NCI-H1092 treated with DMSO at 0.1 percent for 48 hours (cell line): Measurements from ENCODE around the gene XRCC5.
"Not testable (repeated sequence)": the region's sequence is repeated elsewhere in the genome, so short reads cannot be mapped to it uniquely, and the experiment has no call there.

Experiments
- DNase-seq: peaks from one replicate; lab custom pipeline; 2025; lab: John Stamatoyannopoulos, UW

The XRCC5 gene

DNA sequence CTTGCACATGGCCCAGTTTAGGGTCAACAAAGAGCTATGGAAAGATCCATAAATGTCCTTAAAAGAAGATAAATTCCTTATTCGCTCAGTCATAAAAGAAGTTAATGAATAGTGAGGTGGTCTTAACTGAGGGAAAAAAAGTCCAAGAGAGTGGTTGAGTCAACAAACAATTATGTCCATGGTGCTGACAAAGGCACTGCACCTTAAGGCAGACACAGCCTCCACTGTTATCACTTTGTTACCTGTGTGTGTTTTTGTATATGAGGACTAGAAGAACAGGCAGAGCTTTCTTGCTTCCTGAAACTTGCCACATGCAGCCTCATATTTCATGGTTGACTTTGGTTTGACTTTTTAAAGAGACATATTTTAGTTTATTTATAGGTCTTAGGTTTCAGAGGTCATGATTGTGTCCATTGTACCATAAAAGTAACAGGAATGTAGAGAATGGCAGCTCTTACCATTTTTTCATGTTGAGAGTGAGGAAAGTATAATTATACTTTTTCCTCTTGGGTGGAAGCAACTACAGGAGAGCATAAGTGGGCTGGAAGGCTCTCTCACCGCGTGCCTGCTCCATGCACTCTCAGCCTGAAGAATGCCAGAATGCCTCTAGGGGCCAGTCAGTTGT is 93.6 kb downstream of the XRCC5 start:
- no peak for DNase-seq

DNA sequence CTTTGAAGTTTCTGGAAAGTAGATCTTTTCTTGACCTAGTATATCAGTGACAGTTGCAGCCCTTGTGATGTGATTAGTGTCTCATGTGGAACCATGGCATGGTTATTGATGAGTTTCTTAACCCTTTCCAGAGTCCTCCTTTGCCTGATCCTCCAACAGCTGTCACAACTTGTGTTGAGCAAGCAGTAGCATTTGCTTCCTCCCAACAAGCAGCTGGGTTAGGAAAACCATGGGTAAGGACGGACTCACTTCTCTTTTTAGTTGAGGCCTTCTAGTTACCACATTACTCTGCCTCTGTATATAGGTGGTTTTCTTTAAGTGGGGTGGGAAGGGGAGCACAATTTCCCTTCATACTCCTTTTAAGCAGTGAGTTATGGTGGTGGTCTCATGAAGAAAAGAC is 96.3 kb downstream of the XRCC5 start:
- no peak for DNase-seq

DNA sequence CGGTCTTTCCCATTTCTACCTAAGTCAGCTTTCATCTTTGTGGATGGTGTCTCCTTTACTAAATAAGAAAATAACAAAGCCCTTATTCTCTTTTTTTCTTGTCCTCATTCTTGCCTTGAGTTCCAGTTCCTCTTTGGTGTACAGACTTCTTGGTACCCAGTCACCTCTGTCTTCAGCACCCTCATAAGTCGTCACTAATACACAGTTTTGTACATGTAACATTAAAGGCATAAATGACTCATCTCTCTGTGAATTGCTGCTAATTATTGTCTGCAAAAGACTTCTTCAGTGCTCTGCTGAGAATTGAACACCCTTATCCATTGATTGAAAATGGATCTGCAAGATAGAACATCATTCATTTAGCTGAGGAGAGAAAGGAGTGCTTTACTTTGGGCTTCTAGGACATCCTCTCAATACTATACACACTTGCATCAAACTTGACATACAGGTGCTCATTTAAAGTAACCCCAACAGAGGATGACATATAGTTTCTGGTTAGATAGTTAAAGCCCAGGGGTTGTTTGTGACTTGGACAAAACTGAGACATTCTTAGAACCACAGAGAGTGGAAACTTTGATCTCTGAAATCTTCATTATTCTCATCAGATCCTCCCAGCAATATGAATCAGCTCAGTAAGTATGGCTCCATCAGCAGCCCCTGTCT is 97.0 kb downstream of the XRCC5 start:
- no peak for DNase-seq

DNA sequence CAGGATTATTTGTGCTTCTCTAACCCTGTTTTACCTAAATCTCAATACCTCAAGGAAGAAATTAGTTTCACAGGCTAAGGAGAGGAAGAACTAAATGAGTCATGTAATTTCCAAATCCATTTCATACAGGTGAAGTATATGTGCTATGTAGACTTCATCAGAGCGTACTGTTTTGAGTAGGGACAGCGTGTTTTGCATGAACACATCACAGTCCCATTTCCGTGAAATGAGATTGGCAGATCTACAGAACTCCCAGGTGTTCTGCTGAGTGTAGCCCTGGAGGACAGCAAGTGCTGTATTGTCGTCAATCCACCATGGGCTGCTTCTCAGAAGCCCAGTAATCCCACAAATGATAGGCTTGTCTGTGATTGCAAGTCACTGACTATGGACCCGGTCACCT is 97.7 kb downstream of the XRCC5 start:
- DNase-seq: no peak

DNA sequence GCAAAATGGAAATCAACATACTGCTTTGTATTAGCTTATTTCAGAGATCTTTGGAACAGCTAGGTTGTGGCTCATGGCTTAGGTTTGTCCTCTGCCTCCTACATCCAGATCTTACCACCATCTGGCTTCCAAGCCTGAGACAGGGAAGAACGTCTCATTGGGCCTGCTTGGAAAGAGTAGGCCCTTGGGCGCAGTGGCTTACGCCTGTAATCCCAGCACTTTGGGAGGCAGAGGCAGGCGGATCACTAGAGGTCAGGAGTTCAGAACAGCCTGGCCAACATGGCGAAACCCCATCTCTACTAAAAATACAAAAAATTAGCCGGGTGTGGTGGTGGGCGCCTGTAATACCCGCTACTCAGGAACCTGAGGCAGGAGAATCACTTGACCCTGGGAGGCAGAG is 99.5 kb downstream of the XRCC5 start:
- not testable (repeated sequence) for DNase-seq

DNA sequence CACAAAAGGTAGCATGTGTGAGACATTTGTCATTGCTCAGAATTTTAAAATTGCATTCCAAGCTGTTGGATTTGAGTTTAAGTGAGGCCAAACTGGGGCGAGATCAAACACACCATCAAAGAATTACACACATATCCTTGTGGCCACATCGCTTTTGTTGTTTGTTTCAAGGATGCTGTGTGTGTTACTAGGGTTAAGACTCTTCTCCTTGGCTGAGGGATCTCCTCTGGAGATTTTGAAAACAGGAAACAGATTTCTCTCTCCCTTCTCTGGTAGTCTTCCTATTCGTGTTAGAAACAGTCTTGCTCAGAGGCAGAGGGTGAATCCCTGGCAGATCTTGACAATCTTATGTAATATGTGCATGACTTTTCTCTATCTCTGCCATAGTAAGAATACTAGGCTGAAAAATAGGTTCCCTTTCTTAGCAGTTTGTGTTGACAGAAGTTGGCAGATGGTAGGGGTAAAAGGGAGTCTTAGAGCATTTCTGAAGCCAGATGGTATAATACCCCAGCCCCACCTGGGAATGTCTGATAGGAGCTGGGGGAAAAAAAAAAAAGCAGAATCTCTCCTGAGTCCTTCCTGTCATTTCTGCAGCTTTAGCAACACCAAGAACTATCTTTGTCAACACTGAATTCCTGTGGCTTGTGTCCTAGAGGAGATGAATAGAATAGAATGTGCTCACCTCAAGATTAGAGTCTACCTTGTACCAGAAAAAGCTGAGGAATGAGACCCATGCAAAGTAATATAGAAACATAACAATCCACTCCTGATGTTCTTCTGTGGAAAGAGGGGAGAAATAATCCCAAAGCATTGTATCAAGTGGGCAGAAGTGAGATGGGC is 101.8 kb downstream of the XRCC5 start:
- DNase-seq: no peak

DNA sequence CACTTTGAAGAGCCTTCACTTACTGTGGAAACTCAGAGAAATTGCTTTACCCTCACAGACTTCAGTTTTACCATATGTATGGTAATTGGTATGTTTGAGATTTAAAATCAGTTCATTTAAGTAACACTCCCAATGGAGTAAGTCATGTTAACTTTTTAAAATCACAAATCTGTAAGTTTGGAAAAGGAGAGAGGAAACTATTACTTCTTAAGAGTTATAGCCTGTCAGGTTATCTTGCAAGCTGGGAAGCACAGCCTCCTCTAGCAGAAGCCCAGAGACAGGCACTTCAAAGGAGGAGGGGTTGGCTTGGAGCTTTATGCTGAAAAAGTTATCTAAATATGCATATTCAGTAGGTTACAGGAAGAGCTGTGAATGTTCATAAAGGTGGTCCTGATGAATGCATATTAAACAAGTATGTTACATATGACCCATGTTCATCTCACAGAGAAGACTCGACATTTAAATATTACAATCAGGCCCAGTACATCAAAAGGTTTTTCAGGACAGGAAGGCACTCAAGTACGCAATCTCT is 102.5 kb downstream of the XRCC5 start:
- DNase-seq: no peak

DNA sequence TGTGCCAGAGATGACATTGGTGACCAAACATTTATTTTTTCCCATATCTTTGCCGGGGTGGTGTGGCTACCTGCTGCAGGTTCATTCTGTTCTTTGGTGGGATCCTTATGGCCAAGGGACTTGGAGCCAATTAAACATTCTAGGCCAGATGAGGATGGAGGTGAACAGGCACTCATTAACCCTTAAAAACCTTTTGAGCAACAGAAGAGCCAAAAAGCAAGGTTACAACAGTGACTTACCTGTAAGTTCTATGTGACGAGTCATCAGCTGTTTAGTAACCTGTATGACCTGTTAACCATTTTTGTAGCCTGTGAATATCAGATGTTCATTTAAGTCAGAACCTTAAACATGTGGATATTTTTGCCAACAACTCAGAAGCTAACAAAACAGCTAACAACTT is 105.6 kb downstream of the XRCC5 start:
- no peak for DNase-seq

DNA sequence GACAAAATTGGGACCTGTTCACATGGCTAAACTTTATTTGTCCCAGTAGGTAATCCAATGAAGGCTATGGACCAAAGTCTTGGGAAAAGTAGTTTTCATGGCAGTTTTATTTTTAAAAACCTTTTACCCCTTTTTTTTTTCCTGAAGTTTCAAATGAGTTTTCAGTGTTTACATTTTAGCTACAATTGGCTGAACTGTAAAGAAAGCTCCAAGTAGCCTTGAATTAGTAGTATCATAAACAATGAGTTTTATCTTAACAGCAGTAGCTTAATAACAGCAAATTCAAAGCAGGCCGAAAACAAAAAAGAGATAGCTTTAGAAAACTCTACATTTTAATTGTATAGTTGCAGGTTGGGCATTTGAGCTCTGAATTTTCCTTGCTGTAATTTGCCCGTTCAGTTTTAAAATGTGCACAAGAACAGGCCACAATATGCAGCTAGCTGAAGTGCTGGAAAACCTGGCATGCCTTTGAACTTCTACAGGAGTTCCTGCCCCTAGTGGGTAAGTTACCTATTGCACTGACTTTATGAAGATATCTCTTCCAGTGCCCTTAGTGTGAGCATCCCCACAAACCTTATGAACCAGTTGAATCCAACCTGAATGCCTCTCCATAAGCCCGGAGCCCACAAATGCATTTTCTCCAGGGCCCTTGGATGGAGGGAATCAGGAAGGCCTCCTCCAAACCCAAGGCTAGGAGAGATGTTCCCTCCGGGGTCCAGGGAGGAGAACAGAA is 106.7 kb downstream of the XRCC5 start:
- no peak for DNase-seq

DNA sequence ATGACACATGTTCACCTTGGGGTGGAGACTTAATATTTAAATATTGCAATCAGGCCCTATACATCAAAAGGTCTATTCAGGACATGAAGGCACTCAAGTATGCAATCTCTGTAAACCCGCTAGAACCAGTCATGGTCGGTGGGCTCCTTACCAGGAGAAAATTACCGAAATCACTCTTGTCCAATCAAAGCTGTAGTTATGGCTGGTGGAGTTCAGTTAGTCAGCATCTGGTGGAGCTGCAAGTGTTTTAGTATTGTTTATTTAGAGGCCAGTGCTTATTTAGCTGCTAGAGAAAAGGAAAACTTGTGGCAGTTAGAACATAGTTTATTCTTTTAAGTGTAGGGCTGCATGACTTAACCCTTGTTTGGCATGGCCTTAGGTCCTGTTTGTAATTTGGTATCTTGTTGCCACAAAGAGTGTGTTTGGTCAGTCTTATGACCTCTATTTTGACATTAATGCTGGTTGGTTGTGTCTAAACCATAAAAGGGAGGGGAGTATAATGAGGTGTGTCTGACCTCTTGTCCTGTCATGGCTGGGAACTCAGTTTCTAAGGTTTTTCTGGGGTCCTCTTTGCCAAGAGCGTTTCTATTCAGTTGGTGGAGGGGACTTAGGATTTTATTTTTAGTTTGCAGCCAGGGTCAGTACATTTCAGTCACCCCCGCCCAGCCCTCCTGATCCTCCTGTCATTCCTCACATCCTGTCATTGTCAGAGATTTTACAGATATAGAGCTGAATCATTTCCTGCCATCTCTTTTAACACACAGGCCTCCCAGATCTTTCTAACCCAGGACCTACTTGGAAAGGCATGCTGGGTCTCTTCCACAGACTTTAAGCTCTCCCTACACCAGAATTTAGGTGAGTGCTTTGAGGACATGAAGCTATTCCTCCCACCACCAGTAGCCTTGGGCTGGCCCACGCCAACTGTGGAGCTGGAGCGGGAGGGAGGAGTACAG is 108.1 kb downstream of the XRCC5 start:
- DNase-seq: no peak

DNA sequence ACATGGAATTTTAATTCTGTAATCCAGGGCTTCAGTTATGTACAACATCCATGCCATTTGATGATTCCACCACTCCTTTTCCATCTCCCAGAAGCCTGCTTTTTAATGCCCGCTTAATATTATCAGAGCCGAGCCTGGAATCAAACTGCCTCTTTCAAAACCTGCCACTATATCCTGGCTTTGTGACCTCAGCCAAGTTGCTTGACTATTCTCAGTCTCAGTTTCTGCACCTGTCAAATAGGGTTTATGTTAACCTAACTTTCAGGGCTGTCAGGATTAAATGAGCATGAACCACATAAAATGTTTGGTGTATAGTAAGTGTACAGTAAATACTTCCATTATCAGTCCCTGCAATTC is 108.7 kb downstream of the XRCC5 start:
- no peak for DNase-seq

DNA sequence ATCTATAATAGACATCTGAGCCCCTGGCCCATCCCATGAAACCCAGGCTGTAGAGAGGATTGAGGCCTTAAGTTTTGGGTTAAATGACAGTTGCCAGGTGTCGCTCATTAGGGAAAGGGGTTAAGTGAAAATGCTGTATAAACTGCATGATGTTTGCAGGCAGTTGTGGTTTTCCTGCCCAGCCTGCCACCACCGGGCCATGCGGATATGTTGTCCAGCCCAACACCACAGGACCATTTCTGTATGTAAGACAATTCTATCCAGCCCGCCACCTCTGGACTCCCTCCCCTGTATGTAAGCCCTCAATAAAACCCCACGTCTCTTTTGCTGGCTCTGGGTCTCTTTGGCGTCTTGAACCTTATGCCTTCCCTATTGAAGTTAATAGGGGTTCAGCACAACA is 110.7 kb downstream of the XRCC5 start:
- no peak for DNase-seq

DNA sequence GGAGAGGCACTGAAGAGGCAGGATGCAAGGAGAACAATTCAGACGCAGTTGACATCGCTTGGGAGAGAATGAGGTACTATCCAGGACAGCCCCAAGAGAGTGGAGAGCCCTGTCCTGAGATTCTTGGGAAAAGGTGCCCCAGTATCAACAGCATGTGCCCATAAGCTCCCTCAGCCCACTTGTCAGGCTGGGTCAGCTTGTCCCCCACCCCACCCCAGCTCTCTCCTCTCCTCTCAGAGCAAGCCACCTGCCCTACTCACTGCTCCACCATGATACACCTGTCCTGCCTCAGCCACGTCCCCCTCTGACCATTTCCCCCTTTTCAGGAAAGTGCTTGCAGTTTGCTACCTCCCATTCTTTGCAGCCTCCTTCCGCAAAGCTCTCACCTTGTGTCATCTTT is 111.8 kb downstream of the XRCC5 start:
- no peak for DNase-seq

DNA sequence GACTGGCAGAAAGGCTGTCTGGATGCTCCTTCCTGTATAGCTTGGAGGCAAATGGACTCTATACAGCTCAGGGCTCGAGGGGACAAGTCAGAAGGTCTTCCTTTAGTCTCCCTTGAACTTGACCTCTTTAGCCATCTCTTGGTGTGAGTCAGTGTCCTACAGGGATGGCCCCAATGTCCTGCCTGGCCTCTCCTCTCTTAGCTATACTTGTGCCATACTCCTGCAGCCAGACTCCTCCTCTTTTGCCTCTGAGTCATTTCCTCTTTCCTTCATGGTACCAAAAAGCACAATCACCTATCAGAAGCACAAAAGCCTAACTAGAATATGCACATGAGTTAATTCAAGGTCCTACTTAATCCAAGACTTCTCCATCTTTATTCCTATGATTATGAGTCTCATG is 112.7 kb downstream of the XRCC5 start:
- no peak for DNase-seq

DNA sequence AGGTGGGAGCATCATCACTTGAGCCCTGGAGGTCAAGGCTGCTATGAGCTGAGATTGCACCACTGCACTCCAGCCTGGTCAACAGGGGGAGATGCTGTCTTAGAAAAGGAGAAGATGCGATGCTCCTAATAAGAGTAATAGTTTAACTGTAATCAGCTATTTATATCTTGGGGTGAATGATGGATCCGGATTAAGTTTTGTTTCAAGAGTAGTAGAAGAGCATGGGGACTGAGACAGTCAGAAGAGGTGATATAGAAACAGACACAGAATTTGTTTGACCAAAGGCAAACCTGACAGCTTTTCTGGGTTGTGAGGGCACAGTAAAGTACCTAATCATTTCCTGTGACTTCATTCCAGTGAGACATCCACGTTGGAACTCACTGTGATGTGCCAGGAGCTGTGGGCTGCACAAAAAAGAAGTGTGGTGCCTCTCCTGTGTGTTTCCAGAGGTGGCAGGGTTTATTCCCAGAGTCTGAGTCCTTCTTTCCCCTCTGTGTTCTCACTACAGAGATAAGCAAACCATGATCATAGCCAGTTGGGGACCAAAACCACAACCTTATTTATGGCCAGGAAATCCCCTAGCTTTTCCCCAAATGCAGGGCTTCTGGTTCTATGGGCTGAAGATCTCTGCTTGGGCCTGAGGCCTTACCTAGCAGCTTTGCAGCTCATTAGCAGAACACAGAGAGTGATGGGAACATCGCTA is 113.7 kb downstream of the XRCC5 start:
- no peak for DNase-seq

DNA sequence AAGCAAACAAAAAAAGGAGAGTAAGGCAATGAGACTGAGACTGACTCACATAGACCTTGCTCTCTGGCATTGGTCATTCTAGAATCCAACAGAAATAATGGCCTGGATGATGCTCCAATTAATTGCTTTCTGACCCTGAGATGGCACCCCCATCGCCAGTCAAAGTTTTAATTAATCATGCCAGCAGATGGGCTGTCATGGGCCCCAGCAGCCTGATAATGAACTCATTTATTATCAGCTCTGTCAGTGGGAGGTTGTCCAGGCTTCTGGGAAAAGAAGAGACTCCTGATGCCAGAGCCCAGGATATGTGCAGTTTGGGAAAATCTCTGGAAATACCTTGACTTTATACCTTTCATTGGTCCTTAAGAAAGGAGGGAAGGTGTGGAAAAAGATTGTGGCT is 115.2 kb downstream of the XRCC5 start:
- no peak for DNase-seq

DNA sequence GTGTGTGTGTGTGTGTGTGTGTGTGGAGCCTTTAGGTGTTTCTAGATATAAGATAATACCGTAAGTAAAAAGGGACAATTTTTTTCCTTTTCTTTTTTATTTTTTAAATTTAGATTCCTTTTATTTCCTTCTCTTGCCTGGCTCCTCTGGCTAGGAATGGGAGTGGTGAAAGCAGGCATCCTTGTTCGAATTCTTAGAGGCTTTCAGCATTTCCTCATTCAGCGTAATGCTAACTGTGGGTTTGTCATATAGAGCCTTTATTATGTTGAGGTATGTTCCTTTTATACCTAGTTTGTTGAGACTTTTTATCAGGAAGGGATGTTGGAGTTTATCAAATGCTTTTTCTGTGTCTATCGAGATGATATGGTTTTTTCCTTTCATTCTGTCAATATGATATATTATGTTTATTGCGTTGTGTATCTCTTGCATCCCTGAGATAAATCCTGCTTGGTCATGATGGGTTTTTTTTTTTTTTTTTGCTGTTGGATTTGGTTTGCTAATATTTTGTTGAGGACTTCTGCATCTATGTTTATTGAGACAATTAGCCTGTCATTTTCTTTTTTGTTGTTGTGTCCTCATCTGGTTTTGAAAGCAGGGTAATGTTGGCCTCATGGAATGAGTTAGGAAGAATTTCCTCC is 120.2 kb downstream of the XRCC5 start:
- DNase-seq: no peak

DNA sequence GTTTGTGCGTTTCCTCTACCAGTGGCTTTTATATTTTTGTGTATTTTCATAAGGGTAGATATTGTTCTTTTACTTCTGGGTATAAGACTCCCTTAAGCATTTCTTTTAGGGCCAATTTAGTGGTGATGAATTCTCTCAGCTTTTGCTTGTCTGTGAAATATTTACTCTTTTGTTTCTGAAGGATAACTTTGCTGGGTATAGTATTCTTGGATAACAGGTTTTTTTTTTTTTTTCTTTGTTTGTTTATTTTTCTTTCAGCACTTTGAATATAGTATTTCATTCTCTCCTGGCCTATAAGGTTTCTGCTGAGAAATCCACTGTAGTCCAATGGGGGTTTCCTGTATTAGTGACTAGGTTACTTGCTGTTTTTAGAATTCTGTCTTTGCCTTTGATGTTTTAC is 122.7 kb downstream of the XRCC5 start:
- DNase-seq: no peak

DNA sequence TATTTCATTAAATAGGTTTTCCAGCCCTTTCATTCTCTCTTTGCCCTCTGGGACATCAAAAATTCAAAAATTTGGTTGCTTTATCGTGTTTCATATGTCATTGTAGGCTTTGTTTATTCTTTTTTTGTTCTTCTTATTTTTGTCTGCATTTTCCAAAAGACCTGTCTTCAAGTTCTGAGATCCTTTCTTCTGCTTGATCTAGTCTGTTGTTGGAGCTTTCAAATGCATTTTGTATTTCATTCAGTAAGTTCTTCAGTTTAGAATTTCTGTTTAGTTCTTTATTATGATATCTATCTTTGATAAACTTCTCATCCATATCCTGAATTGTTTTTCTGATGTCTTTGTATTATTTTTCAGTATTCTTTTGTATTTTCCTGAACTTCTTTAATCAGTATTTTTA is 123.6 kb downstream of the XRCC5 start:
- no peak for DNase-seq
